MM.1S (cell line): ENCODE measurements around the gene NSD2.

Experiments
- DNase-seq: peaks from one replicate; pipeline ENCODE4 v3.0.0-alpha.2; 2015
- H2AFZ ChIP-seq: fragments of 300-600 bp; sonication (generic); 2 replicates; pipeline ENCODE4 v1.6.0; 2016; ENCODE audit warnings: antibody characterized with exemption, low read length
- H3F3A ChIP-seq: fragments of 300-600 bp; sonication (generic); 2 replicates; pipeline ENCODE4 v1.6.1; 2016; ENCODE audit warnings: mild to moderate bottlenecking, antibody characterized with exemption, low read length, moderate library complexity, mixed read lengths; ENCODE audit not compliant: insufficient read depth
- H3K27ac ChIP-seq: fragments of 300-600 bp; sonication (generic); 2 replicates; pipeline ENCODE4 v1.5.1; 2016; ENCODE audit warnings: mild to moderate bottlenecking, low read length
- H3K27me3 ChIP-seq: fragments of 300-600 bp; sonication (generic); replicated peaks from 2 replicates; pipeline ENCODE4 v1.6.0; 2016; ENCODE audit warnings: low read length; ENCODE audit not compliant: insufficient read depth
- H3K36me3 ChIP-seq: fragments of 300-600 bp; sonication (generic); replicated peaks from 2 replicates; pipeline ENCODE4 v1.6.1; 2016; ENCODE audit warnings: mild to moderate bottlenecking, low read length, mixed read lengths; ENCODE audit not compliant: insufficient read depth
- H3K4me1 ChIP-seq: fragments of 300-600 bp; sonication (generic); 2 replicates; pipeline ENCODE4 v1.6.1; 2016; ENCODE audit warnings: low read length, mixed read lengths
- H3K4me2 ChIP-seq: fragments of 300-600 bp; sonication (generic); 2 replicates; pipeline ENCODE4 v1.6.0; 2016; ENCODE audit warnings: low read depth, low read length
- H3K4me3 ChIP-seq: fragments of 300-600 bp; sonication (generic); 2 replicates; pipeline ENCODE4 v1.5.1; 2016; ENCODE audit warnings: low read length, mixed read lengths
- H3K79me2 ChIP-seq: fragments of 300-600 bp; sonication (generic); 2 replicates; pipeline ENCODE4 v1.6.1; 2016; ENCODE audit warnings: mixed run types, low read length, mixed read lengths
- H3K9ac ChIP-seq: fragments of 300-600 bp; sonication (generic); 2 replicates; pipeline ENCODE4 v1.6.1; 2016; ENCODE audit warnings: low read length, mixed read lengths
- H3K9me2 ChIP-seq: fragments of 300-600 bp; sonication (generic); replicated peaks from 2 replicates; pipeline ENCODE4 v1.6.1; 2016; ENCODE audit warnings: mild to moderate bottlenecking, low read length, mixed read lengths; ENCODE audit not compliant: insufficient read depth
- H3K9me3 ChIP-seq: fragments of 300-600 bp; sonication (generic); replicated peaks from 2 replicates; pipeline ENCODE4 v1.6.1; 2016; ENCODE audit warnings: mild to moderate bottlenecking, low read length, mixed read lengths; ENCODE audit not compliant: insufficient read depth
- H4K20me1 ChIP-seq: fragments of 300-600 bp; sonication (generic); 2 replicates; pipeline ENCODE4 v1.6.1; 2016; ENCODE audit warnings: mild to moderate bottlenecking, low read length, moderate library complexity, mixed read lengths; ENCODE audit not compliant: insufficient read depth
- CTCF ChIP-seq: fragments of 300-600 bp; sonication (generic); IDR thresholded peaks from 2 replicates; pipeline ENCODE4 v1.5.1; 2016; ENCODE audit warnings: antibody characterized with exemption, low read length, mixed read lengths
- EZH2 ChIP-seq: fragments of 300-600 bp; sonication (generic); optimal IDR thresholded peaks from 2 replicates; pipeline ENCODE3; 2017; ENCODE audit warnings: low read depth, mild to moderate bottlenecking, antibody characterized with exemption, low read length, mixed read lengths
- EZH2phosphoT487 ChIP-seq: fragments of 300-600 bp; sonication (generic); IDR thresholded peaks from 2 replicates; pipeline ENCODE4 v1.6.1; 2018; ENCODE audit warnings: antibody characterized with exemption, low read length

NSD2 gene

GRCh38 chr4:1994938-1995337 lies 123.7 kb downstream of the NSD2 start:
- Histone ChIP-seq H3K27me3 (no peaks in the 10 kb centered on the region), H3K79me2 (peaks cover 97% of the 10 kb centered on the region), H3F3A (no peaks in the 10 kb centered on the region), H3K4me2 (no peak overlapping the region), H3K9me2 (no peaks in the 10 kb centered on the region), H4K20me1 (no peaks in the 10 kb centered on the region), H3K36me3 (no peaks in the 10 kb centered on the region), H3K9ac (no peak overlapping the region), H3K4me1 (no peaks in the 10 kb centered on the region), H3K9me3 (no peaks in the 10 kb centered on the region), H2AFZ (no peak overlapping the region), H3K4me3 (no peak overlapping the region), H3K27ac (no peak overlapping the region)
- DNase-seq, result peak; percentile 4
- TF ChIP-seq EZH2phosphoT487 (no peak), CTCF (no peak)

GRCh38 chr4:1996866-1997611 lies 125.8 kb downstream of the NSD2 start:
- Histone ChIP-seq H3K9me2 (no peaks in the 10 kb centered on the region), H3K4me1 (no peaks in the 10 kb centered on the region), H2AFZ (no peak overlapping the region), H4K20me1 (no peaks in the 10 kb centered on the region), H3K27me3 (no peaks in the 10 kb centered on the region), H3K9me3 (no peaks in the 10 kb centered on the region), H3K79me2 (peaks cover 97% of the 10 kb centered on the region), H3K4me3 (no peak overlapping the region), H3K4me2 (no peak overlapping the region), H3K27ac (no peak overlapping the region), H3K36me3 (no peaks in the 10 kb centered on the region), H3K9ac (no peak overlapping the region), H3F3A (no peaks in the 10 kb centered on the region)
- no peak for DNase-seq
- no peak for TF ChIP-seq EZH2phosphoT487
- no peak for TF ChIP-seq EZH2
- no peak for TF ChIP-seq CTCF

- Histone ChIP-seq H3K79me2 (peaks cover 97% of the 10 kb centered on the region), H3K4me2 (no peak overlapping the region)
These were observed 126.5 kb downstream of the NSD2 start for GRCh38 chr4:1997712-1998111.

More at GRCh38 chr4:1997712-1998111, 126.5 kb downstream of the NSD2 start:
- H3K9me2 ChIP-seq, result no peaks in the 10 kb centered on the region
- H3K9ac ChIP-seq, result no peak overlapping the region
- H3K27ac ChIP-seq, result no peak overlapping the region
- H3K4me1 ChIP-seq, result no peaks in the 10 kb centered on the region
- no peaks in the 10 kb centered on the region for H3K36me3 ChIP-seq
- H2AFZ ChIP-seq, result no peak overlapping the region
- TF ChIP-seq EZH2 (no peak), EZH2phosphoT487 (no peak), CTCF (no peak)
- no peak overlapping the region for H3K4me3 ChIP-seq
- no peaks in the 10 kb centered on the region for H4K20me1 ChIP-seq
- H3F3A ChIP-seq, result no peaks in the 10 kb centered on the region
- no peaks in the 10 kb centered on the region for H3K27me3 ChIP-seq
- no peak for DNase-seq
- H3K9me3 ChIP-seq, result no peaks in the 10 kb centered on the region
